K562 (cell line): Measurements from ENCODE around the gene AGO1. TPM values are rescaled to one million over a fixed set of nuclear protein-coding genes. Genes with fewer than 3 reads are reported as not detected.
A peak's percentile ranks its signal among the peaks of the same experiment; 100 is the strongest.

Experiments
- ARID1B ChIP-seq: fragments of 450-650 bp; IDR thresholded peaks from 2 replicates; pipeline ENCODE4 v1.6.1; 2016; ENCODE audit warnings: antibody characterized with exemption, mild to moderate bottlenecking, inconsistent platforms
- ATF6 ChIP-seq: sonication (generic); formaldehyde crosslinking; IDR thresholded peaks from 2 replicates; pipeline ENCODE4 v1.4.0; 2020; ENCODE audit warnings: mild to moderate bottlenecking, missing genetic modification reagents
- BRCA1 ChIP-seq, 2 experiments: fragments of 450-650 bp in 1 of 2; sonication (generic) in 1 of 2; formaldehyde crosslinking in 1 of 2; IDR thresholded peaks; 2 replicates each; pipeline versions ENCODE4 v1.5.0 to v1.6.1; 2017 to 2020; ENCODE audit warnings: mild to moderate bottlenecking in 1 of 2, missing genetic modification reagents in 1 of 2
- COPS2 ChIP-seq: fragments of 450-650 bp; conservative IDR thresholded peaks from 2 replicates; pipeline ENCODE4 v1.6.1; 2016; ENCODE audit warnings: mild to moderate bottlenecking, moderate library complexity
- ESRRA ChIP-seq: fragments of 450-650 bp; IDR thresholded peaks from 2 replicates; pipeline ENCODE4 v1.6.1; 2014; ENCODE audit warnings: low read depth, mild to moderate bottlenecking, moderate library complexity, borderline replicate concordance
- GMEB1 ChIP-seq: fragments of 250-450 bp; sonication (Bioruptor Pico); IDR thresholded peaks from 2 replicates; pipeline ENCODE4 v1.4.0; 2020; ENCODE audit warnings: mild to moderate bottlenecking
- HCFC1 ChIP-seq: IDR thresholded peaks from 2 replicates; pipeline ENCODE4 v1.6.1; 2012; ENCODE audit warnings: low read depth, low read length, improper control_type of control experiment
- HDAC6 ChIP-seq: IDR thresholded peaks from 2 replicates; pipeline ENCODE4 v1.6.1; 2012; ENCODE audit warnings: low read depth, mild to moderate bottlenecking, control low read depth, inconsistent platforms, low read length, moderate library complexity
- PATZ1 ChIP-seq: fragments of 250-450 bp; sonication (Bioruptor Pico); IDR thresholded peaks from 2 replicates; pipeline ENCODE4 v1.5.0; 2020; ENCODE audit warnings: mild to moderate bottlenecking, borderline replicate concordance
- RB1 ChIP-seq: fragments of 450-650 bp; IDR thresholded peaks from 2 replicates; pipeline ENCODE4 v1.6.1; 2017; ENCODE audit warnings: low read depth, mild to moderate bottlenecking
- RFX5 ChIP-seq: IDR thresholded peaks from 2 replicates; pipeline ENCODE4 v1.6.1; 2011; ENCODE audit warnings: low read depth, mild to moderate bottlenecking, improper control_type of control experiment, low read length
- SMAD2 ChIP-seq: fragments of 150-350 bp; IDR thresholded peaks from 2 replicates; pipeline ENCODE4 v1.6.1; 2014; ENCODE audit warnings: low read depth, mild to moderate bottlenecking, low read length
- SMARCA4 ChIP-seq: fragments of 450-650 bp; IDR thresholded peaks from 2 replicates; pipeline ENCODE4 v1.6.1; 2016
- SNIP1 ChIP-seq: fragments of 450-650 bp; IDR thresholded peaks from 2 replicates; pipeline ENCODE4 v1.7.1; 2017; ENCODE audit warnings: low read depth, mild to moderate bottlenecking
- SNRNP70 ChIP-seq: fragments of 200-400 bp; formaldehyde crosslinking; optimal IDR thresholded peaks from 2 replicates; pipeline ENCODE3; 2017; ENCODE audit warnings: low read depth, low read length
- THRB ChIP-seq: fragments of 450-650 bp; formaldehyde crosslinking; conservative IDR thresholded peaks from 2 replicates; pipeline ENCODE4 v1.4.0; 2022; ENCODE audit warnings: mild to moderate bottlenecking, missing genetic modification characterization
- XRCC4 ChIP-seq: IDR thresholded peaks from one replicate; pipeline ENCODE4 v1.6.1; 2011; ENCODE audit not compliant: insufficient read depth, insufficient read length; ENCODE audit errors: extremely low read depth
- ZBTB8A ChIP-seq: fragments of 450-650 bp; IDR thresholded peaks from 2 replicates; pipeline ENCODE4 v1.6.1; 2018; ENCODE audit warnings: mild to moderate bottlenecking, moderate library complexity; ENCODE audit not compliant: partially characterized antibody
- ZKSCAN1 ChIP-seq: fragments of 150-350 bp; IDR thresholded peaks from 2 replicates; pipeline ENCODE4 v1.6.1; 2016; ENCODE audit warnings: low read depth, low read length
- ZNF165 ChIP-seq: fragments of 250-450 bp; sonication (Bioruptor Pico); IDR thresholded peaks from 2 replicates; pipeline ENCODE4 v1.4.0; 2020; ENCODE audit warnings: borderline replicate concordance
- ZNF212 ChIP-seq: fragments of 450-650 bp; formaldehyde crosslinking; IDR thresholded peaks from 2 replicates; pipeline ENCODE4 v1.4.0; 2020; ENCODE audit warnings: mild to moderate bottlenecking
- ZNF24 ChIP-seq: fragments of 450-650 bp; IDR thresholded peaks from 2 replicates; pipeline ENCODE4 v1.6.1; 2016
- ZNF253 ChIP-seq: fragments of 250-450 bp; sonication (Bioruptor Pico); conservative IDR thresholded peaks from 2 replicates; pipeline ENCODE4 v1.6.1; 2021; ENCODE audit warnings: mild to moderate bottlenecking
- ZNF696 ChIP-seq: fragments of 250-450 bp; sonication (Bioruptor Pico); conservative IDR thresholded peaks from 2 replicates; pipeline ENCODE4 v1.4.0; 2020; ENCODE audit warnings: mild to moderate bottlenecking, moderate library complexity
- polyA plus RNA-seq, 8 experiments: library from polyadenylated mRNA; depleted of rRNA in 4 of 8; stranded (reverse) in 5 of 8; unstranded in 3 of 8; fragments of >200 nt; fragmentation: Nextera tagmentation in 2 of 8; fragmentation: Illumina TruSeq in 1 of 8; extraction: Ambion mirVana in 2 of 8; extraction: Trizol in 1 of 8; gene quantifications; 2 replicates each; pipeline versions ENCODE4 v1.2.1 to v1.2.3, GENCODE V29; 2011 to 2014; ENCODE audit warnings: inconsistent platforms in 1 of 8, missing spikeins in 1 of 8
- total RNA-seq, 7 experiments: library from RNA; depleted of rRNA in 6 of 7; stranded (reverse); fragments of >200 nt in 6 of 7; fragmentation: Illumina TruSeq in 2 of 7; extraction: Trizol in 2 of 7; gene quantifications; 2 replicates each; pipeline versions ENCODE4 v1.2.1 to v1.2.3, GENCODE V29; 2011 to 2021; ENCODE audit warnings: low replicate concordance in 1 of 7

AGO1 gene
- total and polyA plus RNA-seq, 9 of the 15 experiments (the other 6 are each of a cell fraction or from before 2014, with no cell fraction given), result 7.3 to 64.2 (median 26.0) TPM

GRCh38 chr1:35882945-35883634, at the start of gene AGO1 (continued):
- no peak for TF ChIP-seq BRCA1 (IDR thresholded peaks at IDR 0.05)
- no peak for TF ChIP-seq BRCA1 (CRISPR knock-in tag; IDR thresholded peaks at IDR 0.05)
- TF ChIP-seq THRB, result no peak
- no peak; the same call in 1 of the 2 replicates for TF ChIP-seq ESRRA
- TF ChIP-seq ZBTB8A, result no peak
- no peak for TF ChIP-seq ZNF696
- TF ChIP-seq ZKSCAN1, result no peak
- TF ChIP-seq ZNF24, result no peak
- no peak for TF ChIP-seq HDAC6
- peak; percentile 37; the same call in 1 of the 2 replicates for TF ChIP-seq GMEB1 (CRISPR knock-in tag)
- TF ChIP-seq ZNF165, result no peak
- no peak for TF ChIP-seq PATZ1 (CRISPR knock-in tag)
- TF ChIP-seq SNRNP70, result no peak
- no peak for TF ChIP-seq SNIP1
- TF ChIP-seq ARID1B, result no peak; the same call in 1 of the 2 replicates
- TF ChIP-seq SMAD2, result no peak
- TF ChIP-seq ZNF212 (CRISPR knock-in tag), result no peak
- no peak for TF ChIP-seq XRCC4
- TF ChIP-seq RFX5, result no peak
- no peak for TF ChIP-seq ZNF253
- TF ChIP-seq HCFC1, result peak; percentile 50
- TF ChIP-seq COPS2, result no peak
- no peak for TF ChIP-seq SMARCA4
- peak; percentile 98 for TF ChIP-seq RB1
- peak; percentile 79; the same call in 1 of the 2 replicates for TF ChIP-seq ATF6 (CRISPR knock-in tag)
